ENCODE measurements around the gene TMOD1. TPM values are rescaled to one million over a fixed set of nuclear protein-coding genes. Genes with fewer than 3 reads are reported as not detected.

TMOD1 gene
- total and polyA plus RNA-seq, 2 of the 13 experiments (the other 11 are each of a cell fraction or from before 2014, with no cell fraction given): 0.04 to 0.07 TPM

DNA sequence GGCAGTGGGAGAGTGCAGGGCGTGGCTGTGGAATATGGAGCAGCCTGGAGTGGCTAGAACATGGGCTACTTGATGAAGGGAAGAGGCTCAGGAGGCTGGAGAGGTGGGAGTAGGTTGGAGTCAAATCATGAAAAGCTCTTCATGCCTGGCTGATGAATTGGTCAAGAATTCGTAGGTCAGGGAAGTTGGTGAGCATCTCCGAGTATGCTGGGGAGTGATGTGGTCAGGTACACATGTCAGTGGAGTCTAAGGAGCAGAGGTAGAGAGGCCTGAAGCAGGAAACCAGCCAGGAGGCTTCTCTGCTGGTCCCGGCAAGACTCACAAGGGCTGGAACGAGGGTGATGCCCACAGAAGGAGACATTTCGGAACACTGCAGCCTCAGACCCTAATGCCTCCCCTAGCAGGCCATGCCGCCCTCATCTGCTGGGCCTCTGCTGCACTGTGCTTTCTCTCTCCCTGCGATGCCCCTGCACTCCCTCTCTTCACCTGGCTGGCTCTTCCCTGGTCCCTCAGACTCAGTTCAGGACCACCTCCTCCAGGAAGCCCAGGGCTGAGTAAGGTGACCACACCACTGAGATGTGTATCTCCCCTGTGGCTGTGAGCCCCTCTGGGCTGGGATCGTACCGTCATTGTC is 33.6 kb downstream of the TMOD1 start:
- ChIA-PET CTCF (ENCODE audit: low intra/inter-chr PET ratio, low total read pairs) (no interaction called here), POLR2A (no interaction called here)
- no peaks in the 10 kb centered on the region for H3K79me2 ChIP-seq (ENCODE audit: insufficient read depth, low read length)
- no peak overlapping the region for H2AFZ ChIP-seq (ENCODE audit: low read length)
- no peak; the same call in 2 of the 3 replicates for ATAC-seq
- no peak for FAIRE-seq
- no peaks in the 10 kb centered on the region for H3K4me1 ChIP-seq (ENCODE audit: insufficient read depth, low read length)
- H3K9ac ChIP-seq (ENCODE audit: insufficient read depth, low read depth, low read length): no peak overlapping the region
- no peak overlapping the region for H3K4me2 ChIP-seq (ENCODE audit: low read depth, low read length)
- no peak overlapping the region for H3K4me3 ChIP-seq (replicated peaks in 1 of 3; ENCODE audit: insufficient read depth in 1 of 3, low read depth in 2 of 3, low read length in 3 of 3)
- no peaks in the 10 kb centered on the region for H4K20me1 ChIP-seq (ENCODE audit: insufficient read depth, low read length)
- DNase-seq (ENCODE audit: low spot score): no peak
- H3K27me3 ChIP-seq (ENCODE audit: control insufficient read depth in 1 of 2, insufficient read depth in 2 of 2, low read length in 2 of 2): peaks cover 0 to 1% of the 10 kb centered on the region in 2 experiments; a peak in 1 of 5 replicates
- H3K36me3 ChIP-seq (replicated peaks in 1 of 2; ENCODE audit: control insufficient read depth in 1 of 2, insufficient read depth in 2 of 2, low read length in 2 of 2): no peaks in the 10 kb centered on the region
- H3K27ac ChIP-seq (ENCODE audit: extremely low read length, insufficient read depth, low read length): no peak overlapping the region
- no TSS peak for BruUV-seq (replicated peaks)
- intact Hi-C loops (cut with micrococcal nuclease; ENCODE audit: unreplicated experiment): no loop called here
- TF ChIP-seq RFXANK (CRISPR knock-in tag; IDR thresholded peaks at IDR 0.05) (no peak), HCFC1 (IDR thresholded peaks at IDR 0.05; ENCODE audit: low read depth, low read length) (no peak)
- in situ Hi-C loops (cut with HindIII; ENCODE audit: extremely low pct_ligation_motif_present, low pct_unique_long_range_greater_than_20kb): no loop called here
- no peaks in the 10 kb centered on the region for H3K9me3 ChIP-seq (ENCODE audit: low read length)
- 28% methylated on average over 9 of the region's 10 CpGs for WGBS (ENCODE audit: low lambda C conversion rate)

DNA sequence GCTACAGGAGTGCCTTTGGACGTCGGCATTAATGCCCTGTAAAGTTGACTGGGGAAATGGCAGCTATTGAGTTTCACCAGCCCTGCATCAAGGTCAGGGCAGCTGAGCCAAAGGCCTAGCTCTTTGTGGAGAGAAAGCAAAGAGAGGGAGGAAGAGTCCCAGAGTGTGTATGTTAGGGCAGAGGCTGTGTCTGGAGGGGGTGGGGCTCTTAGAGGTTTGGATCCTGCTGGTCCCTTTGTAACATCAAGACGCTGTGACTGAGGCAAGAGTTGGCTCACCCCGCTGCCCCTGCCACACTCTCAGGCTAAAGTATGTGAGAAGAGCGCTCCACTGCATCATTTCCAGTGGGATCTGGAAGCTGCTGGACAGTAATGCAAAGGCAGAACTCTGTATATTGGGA is 34.3 kb downstream of the TMOD1 start:
- Histone ChIP-seq H3K79me2 (ENCODE audit: insufficient read depth, low read length) (no peaks in the 10 kb centered on the region), H3K36me3 (replicated peaks in 1 of 2; ENCODE audit: control insufficient read depth in 1 of 2, insufficient read depth in 2 of 2, low read length in 2 of 2) (no peaks in the 10 kb centered on the region), H3K4me3 (replicated peaks in 1 of 3; ENCODE audit: insufficient read depth in 1 of 3, low read depth in 2 of 3, low read length in 3 of 3) (no peak overlapping the region), H3K9ac (ENCODE audit: insufficient read depth, low read depth, low read length) (no peak overlapping the region), H3K9me3 (ENCODE audit: low read length) (no peaks in the 10 kb centered on the region), H4K20me1 (ENCODE audit: insufficient read depth, low read length) (no peaks in the 10 kb centered on the region), H3K4me1 (ENCODE audit: insufficient read depth, low read length) (no peaks in the 10 kb centered on the region), H2AFZ (ENCODE audit: low read length) (no peak overlapping the region), H3K27ac (ENCODE audit: extremely low read length, insufficient read depth, low read length) (no peak overlapping the region), H3K4me2 (ENCODE audit: low read depth, low read length) (no peak overlapping the region), H3K27me3 (ENCODE audit: control insufficient read depth in 1 of 2, insufficient read depth in 2 of 2, low read length in 2 of 2) (peaks cover 0 to 1% of the 10 kb centered on the region in 2 experiments; a peak in 1 of 5 replicates)
- FAIRE-seq (no peak), ATAC-seq (no peak), DNase-seq (ENCODE audit: low spot score) (no peak)
- ChIA-PET CTCF (ENCODE audit: low intra/inter-chr PET ratio, low total read pairs) (no interaction called here), POLR2A (no interaction called here)
- TF ChIP-seq TMF1 (CRISPR knock-in tag; IDR thresholded peaks at IDR 0.05; ENCODE audit: low read depth) (no peak), ZNF580 (CRISPR knock-in tag; IDR thresholded peaks at IDR 0.05; ENCODE audit: borderline replicate concordance, low read depth) (no peak), ELF3 (CRISPR knock-in tag; IDR thresholded peaks at IDR 0.05) (no peak), ZNF460 (CRISPR knock-in tag; IDR thresholded peaks at IDR 0.05; ENCODE audit: borderline replicate concordance) (no peak), ZNF441 (CRISPR knock-in tag; IDR thresholded peaks at IDR 0.05; ENCODE audit: borderline replicate concordance) (no peak)
- WGBS (ENCODE audit: low lambda C conversion rate): 41% methylated on average over 4 of the region's 5 CpGs
- no TSS peak for BruUV-seq (replicated peaks)
- intact Hi-C loops (cut with micrococcal nuclease; ENCODE audit: unreplicated experiment): no loop called here
- in situ Hi-C loops (cut with HindIII; ENCODE audit: extremely low pct_ligation_motif_present, low pct_unique_long_range_greater_than_20kb): no loop called here
